ENCODE results near the gene ATP13A1. TPM values are rescaled to one million over a fixed set of nuclear protein-coding genes. Genes with fewer than 3 reads are reported as not detected.
"Not testable (repeated sequence)": the region's sequence is repeated elsewhere in the genome, so short reads cannot be mapped to it uniquely, and the experiment has no call there.

ATP13A1 gene
- total RNA-seq, 1 experiment from 2014 or later: 36.0 TPM

- peak; percentile 97 for DNase-seq (ENCODE audit: low spot score)
- in situ Hi-C loops (cut with HindIII; ENCODE audit: low sequenced_read_pairs): no loop called here
These were observed 4.9 kb upstream of the ATP13A1 start, which contains the start of gene ZNF101 for GRCh38 chr19:19668230-19669012. TSS of gene ZNF101 (plus strand) at chr19:19668839. CDS start at chr19:19668964, 125 bp downstream.

GRCh38 chr19:19665420-19665948 is 2.0 kb upstream of the ATP13A1 start:
- in situ Hi-C loops (cut with HindIII; ENCODE audit: low sequenced_read_pairs): not testable (repeated sequence)

GRCh38 chr19:19662871-19663255 is 613 bp downstream of the ATP13A1 start:
- in situ Hi-C loops (cut with HindIII; ENCODE audit: low sequenced_read_pairs): no loop called here
- no peak for DNase-seq (ENCODE audit: low spot score)

More at GRCh38 chr19:19665420-19665948, 2.0 kb upstream of the ATP13A1 start:
- DNase-seq (ENCODE audit: low spot score): not testable (repeated sequence)

DNA sequence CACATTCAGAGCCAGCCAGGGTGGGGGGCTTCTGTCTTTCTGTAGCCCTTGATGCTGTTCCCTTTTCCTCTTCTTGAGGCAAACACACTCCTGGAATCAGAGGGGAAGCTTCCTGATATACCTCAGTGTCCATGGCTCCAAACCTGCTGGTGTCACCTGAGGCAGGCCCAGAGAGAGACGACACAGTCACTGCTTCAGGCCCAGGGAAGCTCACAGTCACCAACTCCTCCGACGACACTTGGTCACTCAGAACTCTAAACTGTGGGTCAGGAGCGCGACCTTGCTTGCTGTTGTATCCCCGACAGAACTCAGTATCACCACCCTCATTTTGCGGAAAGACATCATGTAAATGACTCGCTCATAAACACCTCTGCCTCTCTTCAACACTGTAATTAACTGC is 1.1 kb downstream of the ATP13A1 start:
- in situ Hi-C loops (cut with HindIII; ENCODE audit: low sequenced_read_pairs): no loop called here
- DNase-seq (ENCODE audit: low spot score): no peak

DNA sequence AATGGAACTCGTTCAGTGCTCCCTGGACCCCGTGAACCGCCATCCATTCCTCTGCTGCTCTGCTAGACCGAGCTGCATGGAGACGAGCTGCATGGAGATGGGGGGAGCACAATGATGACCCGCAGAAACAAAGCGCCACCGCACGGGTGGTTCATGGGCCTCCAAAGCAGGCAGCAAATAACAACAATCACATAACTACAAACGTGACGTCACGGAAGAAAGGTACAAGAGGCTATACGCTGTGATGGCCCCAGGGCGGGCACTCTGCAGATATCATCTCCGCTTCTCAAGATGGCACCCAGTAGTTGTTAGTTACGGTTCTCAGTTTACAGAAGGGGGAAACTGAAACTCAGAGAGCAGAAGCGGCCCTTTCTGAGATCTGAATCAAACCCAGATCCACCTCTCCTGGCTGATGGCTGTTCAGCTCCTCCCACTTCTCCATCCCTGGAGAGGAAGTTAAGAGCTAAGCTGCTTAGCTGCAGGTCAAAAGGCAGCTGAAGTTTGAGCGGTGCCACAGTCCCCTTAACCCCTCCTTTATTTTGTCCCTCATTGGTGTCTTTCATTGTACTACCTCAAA is 1.7 kb downstream of the ATP13A1 start:
- no peak for DNase-seq (ENCODE audit: low spot score)
- in situ Hi-C loops (cut with HindIII; ENCODE audit: low sequenced_read_pairs): no loop called here

- no peak for DNase-seq (ENCODE audit: low spot score)
- in situ Hi-C loops (cut with HindIII; ENCODE audit: low sequenced_read_pairs): no loop called here
These were observed 2.3 kb downstream of the ATP13A1 start for GRCh38 chr19:19661141-19661674.

GRCh38 chr19:19659646-19660245 is 3.7 kb downstream of the ATP13A1 start:
- no peak for DNase-seq (ENCODE audit: low spot score)
- in situ Hi-C loops (cut with HindIII; ENCODE audit: low sequenced_read_pairs): no loop called here

DNA sequence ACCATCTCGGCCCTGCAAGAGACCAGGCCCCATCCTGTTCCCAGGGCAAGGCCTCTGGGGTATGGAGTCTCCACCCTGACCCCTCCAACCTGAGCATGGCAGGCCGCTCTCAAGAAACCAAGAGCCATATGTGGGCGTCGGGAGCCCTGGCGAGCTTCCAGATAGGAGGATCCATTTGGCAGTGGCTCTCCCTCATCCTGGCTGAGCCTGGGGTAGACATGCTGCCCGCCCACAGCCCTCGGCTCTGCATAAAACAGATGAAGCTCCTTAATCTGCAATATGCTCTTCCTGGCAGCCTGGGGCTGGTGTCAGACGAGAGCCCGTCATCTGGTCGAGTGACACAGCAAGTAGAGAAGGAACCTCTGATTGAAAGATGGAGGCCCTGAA is 6.1 kb downstream of the ATP13A1 start:
- in situ Hi-C loops (cut with HindIII; ENCODE audit: low sequenced_read_pairs): no loop called here
- DNase-seq (ENCODE audit: low spot score): peak; percentile 90

GRCh38 chr19:19656451-19657396 is 6.8 kb downstream of the ATP13A1 start:
- no peak for DNase-seq (ENCODE audit: low spot score)
- in situ Hi-C loops (cut with HindIII; ENCODE audit: low sequenced_read_pairs): no loop called here

- in situ Hi-C loops (cut with HindIII; ENCODE audit: low sequenced_read_pairs): no loop called here
- DNase-seq (ENCODE audit: low spot score): no peak
These were observed 7.7 kb downstream of the ATP13A1 start for GRCh38 chr19:19655641-19656343.

DNA sequence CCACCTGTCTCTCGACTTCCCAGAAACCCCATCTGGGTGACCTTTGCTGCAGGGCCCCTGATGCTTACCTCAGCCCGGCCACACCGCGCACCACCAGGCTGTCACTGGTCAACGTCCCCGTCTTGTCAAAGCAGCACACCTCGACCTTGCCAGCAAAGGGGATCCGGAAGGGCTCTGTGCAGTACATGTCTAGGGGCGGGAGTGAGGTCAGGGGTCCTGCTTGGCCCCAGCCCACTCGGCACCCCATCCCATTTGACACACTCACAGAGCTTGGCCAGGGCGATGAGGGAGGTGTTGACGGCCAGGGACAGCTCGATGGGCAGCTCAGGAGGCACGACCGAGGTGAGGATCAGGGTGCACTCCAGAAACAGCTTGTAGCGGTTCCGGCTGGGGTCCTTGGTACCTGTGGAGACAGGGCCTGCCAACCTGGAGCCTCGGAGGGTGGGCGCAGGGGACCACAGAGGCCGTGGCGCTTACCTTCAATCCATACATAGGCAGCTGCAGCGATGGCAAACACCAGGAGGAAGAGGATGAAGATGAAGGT is 8.4 kb downstream of the ATP13A1 start:
- no peak for DNase-seq (ENCODE audit: low spot score)
- in situ Hi-C loops (cut with HindIII; ENCODE audit: low sequenced_read_pairs): no loop called here

DNA sequence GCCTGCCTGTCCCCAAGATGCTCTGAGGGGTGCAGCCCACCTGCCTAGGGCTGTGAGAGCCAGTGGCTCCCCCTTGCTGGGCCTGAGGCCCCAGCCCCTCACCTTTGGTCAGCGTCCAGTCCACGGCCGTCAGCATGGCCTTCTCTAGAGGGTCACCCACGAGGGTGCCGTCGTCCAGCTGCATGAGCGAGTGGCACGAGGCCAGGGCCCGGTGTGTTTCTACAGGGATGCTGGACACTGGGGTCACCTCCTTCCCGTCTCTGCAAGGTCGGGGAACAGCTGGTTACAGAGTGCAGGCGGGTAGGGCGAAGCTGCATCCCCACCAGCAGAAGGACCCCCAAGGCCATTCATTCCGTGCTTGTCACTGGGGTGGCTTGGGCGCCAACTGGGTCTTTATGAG is 9.0 kb downstream of the ATP13A1 start:
- in situ Hi-C loops (cut with HindIII; ENCODE audit: low sequenced_read_pairs): no loop called here
- DNase-seq (ENCODE audit: low spot score): no peak

DNA sequence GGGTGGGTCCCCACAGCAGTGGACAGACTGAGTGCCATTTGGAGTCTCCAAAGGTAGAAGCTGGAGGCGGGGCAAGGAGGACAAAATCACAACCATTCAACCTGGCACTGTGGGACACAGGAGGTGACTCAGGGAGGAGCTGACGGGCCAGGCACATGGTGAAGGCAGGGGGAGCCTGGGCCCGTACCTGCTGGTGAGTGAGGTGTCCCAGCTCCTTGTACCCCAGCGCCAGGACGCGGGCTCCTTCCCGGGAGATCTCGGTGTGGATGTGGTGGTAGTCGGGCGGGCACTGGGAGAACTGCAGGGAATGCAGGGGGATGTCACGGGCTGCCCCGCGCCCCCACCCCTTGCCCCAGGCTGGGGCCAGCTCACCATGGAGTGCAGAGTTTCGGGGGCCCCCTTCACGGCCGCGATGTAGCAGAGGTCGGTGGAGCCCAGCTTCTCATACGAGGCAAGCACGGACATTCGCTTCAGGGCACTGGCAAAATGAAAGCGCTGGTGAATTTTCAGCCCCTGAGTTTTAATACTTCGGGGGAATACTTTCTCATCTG is 9.8 kb downstream of the ATP13A1 start:
- in situ Hi-C loops (cut with HindIII; ENCODE audit: low sequenced_read_pairs): no loop called here
- DNase-seq (ENCODE audit: low spot score): no peak

GRCh38 chr19:19652482-19653295 is 10.8 kb downstream of the ATP13A1 start:
- in situ Hi-C loops (cut with HindIII; ENCODE audit: low sequenced_read_pairs): no loop called here

DNA sequence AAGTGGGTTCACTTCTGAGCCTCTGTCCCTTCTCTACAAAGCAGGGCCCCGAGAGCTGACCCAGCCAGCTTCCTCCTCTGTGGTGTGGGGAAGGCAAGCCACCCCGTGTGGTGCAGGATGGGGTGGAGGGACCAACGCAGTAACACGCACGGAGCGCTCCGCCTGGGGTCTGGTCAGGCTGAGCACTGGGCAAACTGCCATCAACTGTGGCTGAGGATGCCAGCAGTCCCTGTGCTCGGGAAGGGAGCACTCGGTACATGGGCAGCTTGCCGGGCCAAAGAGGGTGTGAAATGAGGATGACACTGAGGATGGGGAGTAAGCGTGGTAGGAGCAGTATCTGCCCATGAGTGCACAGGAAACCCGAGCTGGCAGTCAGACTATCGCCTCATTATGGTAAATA is 12.4 kb downstream of the ATP13A1 start:
- peak; percentile 68 for DNase-seq (ENCODE audit: low spot score)
- in situ Hi-C loops (cut with HindIII; ENCODE audit: low sequenced_read_pairs): no loop called here

More at GRCh38 chr19:19652482-19653295, 10.8 kb downstream of the ATP13A1 start:
- DNase-seq (ENCODE audit: low spot score): no peak

- no peak for DNase-seq (ENCODE audit: low spot score)
- in situ Hi-C loops (cut with HindIII; ENCODE audit: low sequenced_read_pairs): no loop called here
These were observed 13.1 kb downstream of the ATP13A1 start for GRCh38 chr19:19650331-19650730.

DNA sequence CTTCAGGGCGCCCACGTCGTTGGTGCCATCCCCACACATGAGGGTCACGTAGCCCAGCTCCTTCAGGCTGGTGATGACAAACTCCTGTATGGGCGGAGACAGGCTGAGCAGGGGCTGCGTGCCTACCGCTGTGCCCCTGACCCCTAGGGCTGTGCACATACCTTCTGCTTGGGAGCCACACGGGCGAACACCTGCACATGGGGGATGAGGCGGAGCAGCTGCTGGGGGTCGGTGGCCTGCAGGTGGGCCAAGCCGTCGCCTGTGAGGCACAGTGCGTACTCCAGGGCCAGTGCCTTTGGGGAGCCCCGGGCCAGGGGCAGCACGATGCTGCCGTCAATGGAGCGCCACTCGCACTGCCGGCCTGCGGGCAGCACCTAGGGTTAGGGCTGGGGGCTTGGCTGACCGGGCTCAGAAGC is 13.9 kb downstream of the ATP13A1 start:
- DNase-seq (ENCODE audit: low spot score): no peak
- in situ Hi-C loops (cut with HindIII; ENCODE audit: low sequenced_read_pairs): no loop called here
